Measurements from ENCODE around the gene TGFBR3. TPM values are rescaled to one million over a fixed set of nuclear protein-coding genes. Genes with fewer than 3 reads are reported as not detected.

The TGFBR3 gene
- total RNA-seq, 4 donors from 2014 or later = 37.3 to 61.7 (median 48.4) TPM

DNA sequence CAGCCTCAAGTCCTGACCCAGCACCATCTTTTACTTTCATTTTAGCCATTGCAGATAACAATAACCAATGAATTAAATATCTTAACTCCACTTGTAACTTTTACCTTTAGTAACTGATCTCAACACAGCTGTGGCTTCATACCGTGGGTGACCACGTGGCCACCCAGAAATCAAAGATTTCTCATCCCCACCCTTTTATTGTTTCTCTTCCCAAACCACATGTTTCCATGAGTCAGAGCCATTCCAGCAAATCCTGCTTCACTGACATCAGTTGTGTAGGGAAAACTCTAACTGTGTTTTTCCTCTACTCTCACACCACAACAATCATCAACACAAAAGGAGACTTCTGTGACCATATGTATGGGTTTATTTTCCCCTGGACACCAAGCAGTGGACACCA lies 38.2 kb upstream of the TGFBR3 start:
- Histone ChIP-seq H3K4me3 (no peak overlapping the region), H3K4me1 (no peaks in the 10 kb centered on the region), H3K27ac (no peak overlapping the region), H3K9me3 (no peaks in the 10 kb centered on the region), H3K36me3 (no peaks in the 10 kb centered on the region), H3K27me3 (no peaks in the 10 kb centered on the region)
- TF ChIP-seq, protein P1, sequence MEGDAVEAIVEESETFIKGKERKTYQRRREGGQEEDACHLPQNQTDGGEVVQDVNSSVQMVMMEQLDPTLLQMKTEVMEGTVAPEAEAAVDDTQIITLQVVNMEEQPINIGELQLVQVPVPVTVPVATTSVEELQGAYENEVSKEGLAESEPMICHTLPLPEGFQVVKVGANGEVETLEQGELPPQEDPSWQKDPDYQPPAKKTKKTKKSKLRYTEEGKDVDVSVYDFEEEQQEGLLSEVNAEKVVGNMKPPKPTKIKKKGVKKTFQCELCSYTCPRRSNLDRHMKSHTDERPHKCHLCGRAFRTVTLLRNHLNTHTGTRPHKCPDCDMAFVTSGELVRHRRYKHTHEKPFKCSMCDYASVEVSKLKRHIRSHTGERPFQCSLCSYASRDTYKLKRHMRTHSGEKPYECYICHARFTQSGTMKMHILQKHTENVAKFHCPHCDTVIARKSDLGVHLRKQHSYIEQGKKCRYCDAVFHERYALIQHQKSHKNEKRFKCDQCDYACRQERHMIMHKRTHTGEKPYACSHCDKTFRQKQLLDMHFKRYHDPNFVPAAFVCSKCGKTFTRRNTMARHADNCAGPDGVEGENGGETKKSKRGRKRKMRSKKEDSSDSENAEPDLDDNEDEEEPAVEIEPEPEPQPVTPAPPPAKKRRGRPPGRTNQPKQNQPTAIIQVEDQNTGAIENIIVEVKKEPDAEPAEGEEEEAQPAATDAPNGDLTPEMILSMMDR (IDR thresholded peaks at IDR 0.05 in 4 of 5, conservative IDR thresholded peaks at IDR 0.05 in 1 of 5) = no peak
- TF ChIP-seq POLR2A (IDR thresholded peaks at IDR 0.05) = no peak
- in situ Hi-C loops (cut with MboI; ENCODE audit: low sequenced_read_pairs in 4 of 4) (loop anchor here in 1 of 4 donors (10.0 kb wide), 1 partner anchor 409 kb away; no protein-coding TSS in a partner anchor), intact Hi-C loops (cut with DNase I; ENCODE audit: low total_unique reads) (no loop called here)
- DNase-seq (no peak), ATAC-seq (no peak)

DNA sequence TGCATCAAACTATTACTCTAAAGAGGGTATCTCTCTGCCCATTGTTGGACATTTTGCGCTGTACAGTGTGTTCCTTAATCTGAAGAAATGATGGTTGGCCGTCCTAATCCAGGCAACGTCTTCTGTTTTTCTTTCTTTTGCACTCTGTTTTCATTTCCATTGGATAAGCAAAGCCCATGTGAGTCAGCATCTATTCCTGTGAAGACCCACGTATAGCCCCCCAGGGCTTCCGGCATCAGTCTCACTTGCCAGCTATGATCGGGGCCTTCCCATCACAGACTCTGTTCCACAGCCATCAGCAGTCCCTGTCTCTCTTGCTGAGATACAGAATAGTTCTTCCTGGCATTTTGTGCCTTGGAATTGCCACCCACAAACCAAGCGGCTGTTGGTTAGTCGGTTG lies 34.0 kb upstream of the TGFBR3 start:
- in situ Hi-C loops (cut with MboI; ENCODE audit: low sequenced_read_pairs in 4 of 4) (loop anchor here in 1 of 4 donors (10.0 kb wide), 1 partner anchor 405 kb away; no protein-coding TSS in a partner anchor), intact Hi-C loops (cut with DNase I; ENCODE audit: low total_unique reads) (no loop called here)
- no peak for TF ChIP-seq POLR2A (IDR thresholded peaks at IDR 0.05)
- TF ChIP-seq, protein P1 (IDR thresholded peaks at IDR 0.05 in 4 of 5, conservative IDR thresholded peaks at IDR 0.05 in 1 of 5) = no peak
- H3K27me3 ChIP-seq = no peaks in the 10 kb centered on the region
- H3K27ac ChIP-seq = no peak overlapping the region
- no peak for DNase-seq
- ATAC-seq = no peak
- no peak overlapping the region for H3K4me3 ChIP-seq
- no peaks in the 10 kb centered on the region for H3K4me1 ChIP-seq
- no peaks in the 10 kb centered on the region for H3K36me3 ChIP-seq
- no peaks in the 10 kb centered on the region for H3K9me3 ChIP-seq

DNA sequence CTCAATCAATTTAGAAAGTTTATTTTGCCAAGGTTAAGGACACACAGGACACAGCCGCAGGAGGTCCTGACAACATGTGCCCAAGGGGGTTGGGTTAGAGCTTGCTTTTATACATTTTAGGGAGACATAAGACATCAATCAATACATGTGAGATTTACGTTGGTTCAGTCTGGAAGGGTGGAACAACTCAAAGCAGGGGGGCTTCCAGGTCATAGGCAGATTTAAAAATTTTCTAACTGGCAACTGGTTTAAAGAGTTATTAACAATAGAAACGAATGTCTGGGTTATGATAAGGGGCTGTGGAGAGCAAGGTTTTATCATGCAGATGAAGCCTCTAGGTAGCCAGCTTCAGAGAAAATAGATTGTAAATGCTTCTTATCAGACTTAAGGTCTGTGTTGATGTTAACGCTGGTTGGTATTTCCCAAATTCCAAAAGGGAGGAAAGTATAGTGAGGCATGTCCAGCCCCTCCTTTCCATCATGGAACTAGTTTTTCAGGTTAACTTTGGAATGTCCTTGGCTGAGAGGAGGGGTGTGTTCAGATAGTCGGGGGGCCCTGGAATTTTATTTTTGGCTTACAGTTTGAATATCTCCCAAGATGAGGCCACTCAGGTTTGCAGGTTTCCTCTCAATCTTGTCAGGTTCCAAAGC lies 31.0 kb upstream of the TGFBR3 start:
- Histone ChIP-seq H3K4me3 (no peak overlapping the region), H3K27me3 (no peaks in the 10 kb centered on the region), H3K27ac (no peak overlapping the region), H3K9me3 (no peaks in the 10 kb centered on the region), H3K4me1 (no peaks in the 10 kb centered on the region), H3K36me3 (no peaks in the 10 kb centered on the region)
- intact Hi-C loops (cut with DNase I; ENCODE audit: low total_unique reads) = no loop called here
- DNase-seq = no peak
- in situ Hi-C loops (cut with MboI; ENCODE audit: low sequenced_read_pairs in 4 of 4) = no loop called here
- no peak for ATAC-seq
- TF ChIP-seq, protein P1 (IDR thresholded peaks at IDR 0.05 in 4 of 5, conservative IDR thresholded peaks at IDR 0.05 in 1 of 5) = no peak
- TF ChIP-seq POLR2A (IDR thresholded peaks at IDR 0.05) = no peak

DNA sequence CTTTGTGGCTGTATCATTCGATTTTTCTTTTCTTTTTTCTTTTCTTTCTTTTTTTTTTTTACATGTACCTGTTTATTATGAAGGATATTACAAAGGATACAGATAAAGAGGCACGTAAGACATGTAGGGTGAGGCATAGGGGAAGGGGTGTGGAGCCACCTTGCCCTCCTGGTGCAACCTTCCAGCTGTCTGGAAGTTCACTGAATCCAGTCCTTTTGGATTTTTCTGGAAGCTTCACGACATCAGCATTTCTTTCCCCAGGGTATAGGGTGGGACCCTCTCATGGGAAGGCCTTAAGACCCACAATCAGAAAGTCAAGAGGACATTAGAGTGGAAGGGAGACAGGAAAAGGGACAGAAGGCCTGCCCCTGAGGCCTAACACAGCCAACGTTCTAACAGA lies 30.1 kb upstream of the TGFBR3 start:
- TF ChIP-seq, protein P1 (IDR thresholded peaks at IDR 0.05 in 4 of 5, conservative IDR thresholded peaks at IDR 0.05 in 1 of 5) = no peak
- no peak for TF ChIP-seq POLR2A (IDR thresholded peaks at IDR 0.05)
- Histone ChIP-seq H3K4me3 (no peak overlapping the region), H3K27me3 (no peaks in the 10 kb centered on the region), H3K4me1 (no peaks in the 10 kb centered on the region), H3K27ac (no peak overlapping the region), H3K36me3 (no peaks in the 10 kb centered on the region), H3K9me3 (no peaks in the 10 kb centered on the region)
- intact Hi-C loops (cut with DNase I; ENCODE audit: low total_unique reads) = no loop called here
- ATAC-seq (no peak), DNase-seq (no peak)
- in situ Hi-C loops (cut with MboI; ENCODE audit: low sequenced_read_pairs in 4 of 4) = no loop called here

DNA sequence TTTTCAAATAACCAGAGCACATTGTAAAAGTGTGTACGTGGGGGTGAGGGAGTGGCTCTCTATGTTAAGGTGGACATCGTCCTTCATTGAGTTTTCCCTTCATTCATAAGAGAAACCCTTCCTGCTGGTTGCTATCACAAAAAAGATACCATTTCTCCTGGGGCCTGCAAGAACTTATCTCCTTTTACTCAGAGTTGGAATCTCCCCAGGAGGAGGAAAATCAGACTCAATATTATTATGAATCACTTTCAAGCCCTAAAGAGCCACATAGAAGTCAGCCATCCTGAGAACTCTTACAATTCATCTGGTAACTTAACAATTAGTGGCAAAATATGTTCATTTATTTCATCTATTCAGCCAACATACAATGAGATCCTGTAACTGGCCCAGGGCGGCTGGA lies 27.1 kb upstream of the TGFBR3 start:
- intact Hi-C loops (cut with DNase I; ENCODE audit: low total_unique reads) = no loop called here
- Histone ChIP-seq H3K4me1 (no peaks in the 10 kb centered on the region), H3K27me3 (no peaks in the 10 kb centered on the region), H3K4me3 (no peak overlapping the region), H3K27ac (no peak overlapping the region), H3K36me3 (no peaks in the 10 kb centered on the region), H3K9me3 (no peaks in the 10 kb centered on the region)
- in situ Hi-C loops (cut with MboI; ENCODE audit: low sequenced_read_pairs in 4 of 4) = no loop called here
- TF ChIP-seq, protein P1 (IDR thresholded peaks at IDR 0.05 in 4 of 5, conservative IDR thresholded peaks at IDR 0.05 in 1 of 5) = no peak
- TF ChIP-seq POLR2A (IDR thresholded peaks at IDR 0.05) = no peak
- no peak for ATAC-seq
- no peak for DNase-seq

All from gastrocnemius medialis (tissue), 4 donors.